Choroid plexus epithelial cell (primary cell): Measurements from ENCODE around the gene PEX5.
A peak's percentile ranks its signal among the peaks of the same experiment; 100 is the strongest.

ENCODE experiments used
- DNase-seq: peaks from one replicate; pipeline ENCODE4 v3.0.0-alpha.2; 2010; ENCODE audit warnings: low read depth
- H3K4me3 ChIP-seq: 2 replicates; pipeline ENCODE4 v1.5.1; 2011; ENCODE audit warnings: low read depth, mild to moderate bottlenecking, control low read depth, low read length, moderate library complexity
- CTCF ChIP-seq: conservative IDR thresholded peaks from 2 replicates; pipeline ENCODE4 v1.5.1; 2011; ENCODE audit warnings: low read depth, mild to moderate bottlenecking, control low read depth, inconsistent platforms, low read length, moderate library complexity

Gene PEX5

GRCh38 chr12:7160183-7160582 lies 29.3 kb upstream of the PEX5 start:
- H3K4me3 ChIP-seq = no peak overlapping the region
- DNase-seq = no peak
- TF ChIP-seq CTCF = no peak

GRCh38 chr12:7161327-7161726 lies 28.2 kb upstream of the PEX5 start:
- no peak overlapping the region for H3K4me3 ChIP-seq
- TF ChIP-seq CTCF = no peak
- no peak for DNase-seq

GRCh38 chr12:7161811-7162210 lies 27.7 kb upstream of the PEX5 start:
- no peak overlapping the region for H3K4me3 ChIP-seq
- no peak for TF ChIP-seq CTCF
- no peak for DNase-seq

- peak; percentile 42 for DNase-seq
- no peak overlapping the region for H3K4me3 ChIP-seq
- peak; percentile 75 for TF ChIP-seq CTCF
Measured at GRCh38 chr12:7162691-7163114, 26.8 kb upstream of the PEX5 start.

- TF ChIP-seq CTCF = no peak
- no peak overlapping the region for H3K4me3 ChIP-seq
- no peak for DNase-seq
Measured at GRCh38 chr12:7169951-7170350, 19.5 kb upstream of the PEX5 start.

- H3K4me3 ChIP-seq = no peak overlapping the region
- TF ChIP-seq CTCF = no peak
- no peak for DNase-seq
Measured at GRCh38 chr12:7171854-7172253, 17.6 kb upstream of the PEX5 start.

- H3K4me3 ChIP-seq = no peak overlapping the region
- DNase-seq = peak; percentile 31
- TF ChIP-seq CTCF = no peak
Measured at GRCh38 chr12:7175493-7175892, 14.0 kb upstream of the PEX5 start.
